Mesenchymal stem cell (in vitro differentiated cells and primary cell): ENCODE measurements around the gene APOM.

Source experiments
- DNase-seq: peaks from one replicate; pipeline ENCODE4 v3.0.0-alpha.2; 2013
- H2AFZ ChIP-seq: one replicate; pipeline ENCODE4 v1.6.1; 2013; ENCODE audit warnings: low read depth, mild to moderate bottlenecking, control low read depth, inconsistent platforms, low read length, moderate library complexity
- H2AK5ac ChIP-seq: 2 replicates; pipeline ENCODE4 v1.6.1; 2013; ENCODE audit warnings: low read length, moderate library complexity, mild to moderate bottlenecking, inconsistent platforms; ENCODE audit not compliant: severe bottlenecking
- H2BK120ac ChIP-seq: one replicate; pipeline ENCODE4 v1.6.1; 2013; ENCODE audit warnings: low read depth, mild to moderate bottlenecking, inconsistent platforms, low read length, moderate library complexity
- H2BK12ac ChIP-seq, 2 experiments: one replicate each; pipeline ENCODE4 v1.6.1; 2013; ENCODE audit warnings: inconsistent platforms in 2 of 2, low read length in 2 of 2, mild to moderate bottlenecking in 2 of 2, moderate library complexity in 2 of 2, control low read depth in 1 of 2
- H2BK15ac ChIP-seq: one replicate; pipeline ENCODE4 v1.6.1; 2013; ENCODE audit warnings: mild to moderate bottlenecking, low read depth, inconsistent platforms; ENCODE audit not compliant: poor library complexity, severe bottlenecking
- H2BK5ac ChIP-seq: 2 replicates; pipeline ENCODE4 v1.6.1; 2013; ENCODE audit warnings: low read depth, mild to moderate bottlenecking, low read length, control low read depth, inconsistent platforms; ENCODE audit not compliant: poor library complexity, severe bottlenecking
- H3K14ac ChIP-seq, 2 experiments: one replicate each; pipeline ENCODE4 v1.6.1; 2013; ENCODE audit warnings: inconsistent platforms in 2 of 2, low read length in 2 of 2, control low read depth in 1 of 2, mild to moderate bottlenecking in 1 of 2, moderate library complexity in 1 of 2
- H3K18ac ChIP-seq, 2 experiments: one replicate each; pipeline ENCODE4 v1.6.1; 2013; ENCODE audit warnings: inconsistent platforms in 2 of 2, low read length in 2 of 2, control low read depth in 1 of 2, low read depth in 1 of 2, mild to moderate bottlenecking in 1 of 2
- H3K23ac ChIP-seq, 2 experiments: one replicate each; pipeline ENCODE4 v1.6.1; 2013; ENCODE audit warnings: inconsistent platforms in 2 of 2, low read length in 2 of 2, mild to moderate bottlenecking in 2 of 2, moderate library complexity in 2 of 2, control low read depth in 1 of 2
- H3K27ac ChIP-seq: 2 replicates; pipeline ENCODE4 v1.5.1; 2013; ENCODE audit warnings: mild to moderate bottlenecking, moderate library complexity, low read length, control low read depth, inconsistent platforms; ENCODE audit not compliant: poor library complexity, severe bottlenecking
- H3K27me3 ChIP-seq, 2 experiments: 2 replicates each; pipeline versions ENCODE4 v1.6.1 to v1.7.0; 2013; ENCODE audit warnings: low read length in 2 of 2, mild to moderate bottlenecking in 2 of 2, moderate library complexity in 2 of 2, control low read depth in 1 of 2, inconsistent platforms in 1 of 2; ENCODE audit not compliant: control insufficient read depth in 1 of 2, insufficient read depth in 1 of 2
- H3K36me3 ChIP-seq, 2 experiments: 2 replicates each; pipeline versions ENCODE4 v1.6.1 to v1.7.0; 2013; ENCODE audit warnings: low read length in 2 of 2, control low read depth in 1 of 2, inconsistent platforms in 1 of 2, low read depth in 1 of 2, mild to moderate bottlenecking in 1 of 2; ENCODE audit not compliant: insufficient read depth in 2 of 2, control insufficient read depth in 1 of 2
- H3K4ac ChIP-seq, 2 experiments: one replicate each; pipeline ENCODE4 v1.6.1; 2013; ENCODE audit warnings: inconsistent platforms in 2 of 2, low read length in 2 of 2, mild to moderate bottlenecking in 2 of 2, moderate library complexity in 2 of 2, control low read depth in 1 of 2, low read depth in 1 of 2
- H3K4me1 ChIP-seq: 2 replicates; pipeline ENCODE4 v1.6.1; 2013; ENCODE audit warnings: low read depth, low read length, control low read depth; ENCODE audit not compliant: control insufficient read depth, insufficient read depth
- H3K4me2 ChIP-seq: 2 replicates; pipeline ENCODE4 v1.6.1; 2013; ENCODE audit warnings: low read length, mild to moderate bottlenecking, inconsistent platforms; ENCODE audit not compliant: poor library complexity, severe bottlenecking
- H3K4me3 ChIP-seq, 2 experiments: 2 replicates each; pipeline versions ENCODE4 v1.5.1 to v1.7.0; 2013; ENCODE audit warnings: low read length in 2 of 2, mild to moderate bottlenecking in 2 of 2, control low read depth in 1 of 2, low read depth in 1 of 2; ENCODE audit not compliant: insufficient read depth in 1 of 2
- H3K79me1 ChIP-seq: replicated peaks from 2 replicates; pipeline ENCODE4 v1.6.1; 2013; ENCODE audit warnings: mild to moderate bottlenecking, control low read depth, low read length, inconsistent platforms; ENCODE audit not compliant: poor library complexity, severe bottlenecking
- H3K9ac ChIP-seq: 2 replicates; pipeline ENCODE4 v1.7.0; 2013; ENCODE audit warnings: mild to moderate bottlenecking, low read length, moderate library complexity
- H3K9me3 ChIP-seq: 2 replicates; pipeline ENCODE4 v1.7.0; 2013; ENCODE audit warnings: mild to moderate bottlenecking, low read length; ENCODE audit not compliant: control insufficient read depth
- H4K8ac ChIP-seq: one replicate; pipeline ENCODE4 v1.6.1; 2013; ENCODE audit warnings: inconsistent platforms, mild to moderate bottlenecking, low read length, moderate library complexity
- H4K91ac ChIP-seq: one replicate; pipeline ENCODE4 v1.6.1; 2013; ENCODE audit warnings: mild to moderate bottlenecking, low read length, inconsistent platforms
- WGBS: methylation state at CpG from one replicate; pipeline ENCODE4 v1.1.7; 2013; ENCODE audit warnings: mixed read lengths; 5-methylcytosine and 5-hydroxymethylcytosine counted together

APOM gene

GRCh38 chr6:31621991-31622390 is 33.7 kb upstream of the APOM start:
- Histone ChIP-seq H2BK5ac (no peak overlapping the region), H4K8ac (no peak overlapping the region), H4K91ac (no peak overlapping the region), H2BK120ac (no peak overlapping the region), H3K4me3 (peak overlapping the region; percentile 23 to 93), H2BK12ac (no peak overlapping the region), H3K18ac (no peak overlapping the region), H3K9ac (peak overlapping the region; percentile 95), H3K27ac (peak overlapping the region; percentile 97), H3K36me3 (peaks cover 41 to 44% of the 10 kb centered on the region in 2 experiments), H3K79me1 (peaks cover 7% of the 10 kb centered on the region), H3K27me3 (no peaks in the 10 kb centered on the region), H3K4me1 (peaks cover 10% of the 10 kb centered on the region), H3K14ac (no peak overlapping the region), H3K9me3 (no peaks in the 10 kb centered on the region), H2BK15ac (no peak overlapping the region), H3K23ac (no peak overlapping the region), H3K4me2 (peak overlapping the region; percentile 48), H3K4ac (peak overlapping the region in 1 of 2 experiments; percentile 32), H2AK5ac (no peak overlapping the region), H2AFZ (no peak overlapping the region)
- peak; percentile 24 for DNase-seq
- WGBS, result 39% methylated on average over 2 of the region's 4 CpGs

DNA sequence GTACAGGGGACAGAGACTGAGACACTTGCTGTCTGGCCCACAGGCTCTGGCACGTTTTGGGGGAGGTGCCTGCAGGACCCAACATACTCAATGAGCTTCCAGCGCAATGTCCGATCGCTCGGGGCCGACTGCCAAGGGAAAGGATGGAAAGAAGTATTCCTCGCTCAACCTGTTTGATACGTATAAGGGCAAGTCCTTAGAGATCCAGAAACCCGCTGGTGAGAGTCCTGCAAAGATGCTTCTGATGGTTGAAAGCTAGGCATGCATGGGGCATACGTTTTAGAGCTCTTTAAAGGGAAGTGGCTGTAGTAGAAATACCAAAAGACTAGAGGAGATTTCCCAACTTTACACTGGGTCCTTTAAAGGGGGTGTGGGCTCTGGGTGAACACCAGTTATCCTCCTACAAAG is 33.0 kb upstream of the APOM start:
- Histone ChIP-seq H3K9ac (peak overlapping the region; percentile 95), H4K91ac (no peak overlapping the region), H3K4me3 (peak overlapping the region in 1 of 2 experiments; percentile 93), H3K18ac (no peak overlapping the region), H3K79me1 (peaks cover 7% of the 10 kb centered on the region), H2BK15ac (no peak overlapping the region), H3K14ac (no peak overlapping the region), H2AK5ac (peak overlapping the region; percentile 33), H3K9me3 (no peaks in the 10 kb centered on the region), H2BK5ac (no peak overlapping the region), H2BK12ac (no peak overlapping the region), H2BK120ac (no peak overlapping the region), H3K4me2 (peak overlapping the region; percentile 48), H3K4ac (no peak overlapping the region), H3K36me3 (peaks cover 47 to 51% of the 10 kb centered on the region in 2 experiments), H3K27me3 (no peaks in the 10 kb centered on the region), H2AFZ (no peak overlapping the region), H4K8ac (no peak overlapping the region), H3K27ac (no peak overlapping the region), H3K23ac (no peak overlapping the region), H3K4me1 (peaks cover 10% of the 10 kb centered on the region)
- 90% methylated on average over 10 of the region's 10 CpGs for WGBS
- DNase-seq, result no peak

GRCh38 chr6:31624070-31624469 is 31.6 kb upstream of the APOM start:
- 100% methylated on average over 9 of the region's 10 CpGs for WGBS

DNA sequence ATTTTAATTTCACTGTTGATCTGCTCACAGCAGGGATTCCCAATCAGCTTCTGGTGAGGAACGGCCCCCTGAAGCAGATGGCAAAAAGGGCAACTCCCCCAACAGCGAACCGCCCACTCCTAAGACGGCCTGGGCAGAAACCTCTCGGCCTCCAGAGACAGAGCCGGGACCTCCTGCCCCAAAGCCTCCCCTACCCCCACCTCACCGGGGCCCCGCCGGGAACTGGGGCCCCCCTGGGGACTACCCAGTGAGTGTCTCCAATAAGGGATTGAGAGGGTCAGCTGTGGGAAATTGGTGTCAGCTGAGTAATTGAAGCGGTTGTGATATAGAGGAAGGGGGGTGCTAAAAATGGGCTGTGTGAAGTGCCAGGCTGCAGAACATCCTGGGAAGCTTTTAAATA is 28.7 kb upstream of the APOM start:
- no peak overlapping the region for H2AFZ ChIP-seq
- no peak overlapping the region for H3K9ac ChIP-seq
- H3K4me2 ChIP-seq, result no peak overlapping the region
- H2AK5ac ChIP-seq, result no peak overlapping the region
- no peaks in the 10 kb centered on the region for H3K27me3 ChIP-seq
- H3K27ac ChIP-seq, result no peak overlapping the region
- H3K9me3 ChIP-seq, result no peaks in the 10 kb centered on the region
- no peak overlapping the region for H3K23ac ChIP-seq
- no peak overlapping the region for H2BK12ac ChIP-seq
- no peak for DNase-seq
- no peak overlapping the region for H4K91ac ChIP-seq
- H2BK15ac ChIP-seq, result no peak overlapping the region
- no peak overlapping the region for H3K14ac ChIP-seq
- H3K4ac ChIP-seq, result no peak overlapping the region
- 98% methylated on average over 5 of the region's 10 CpGs for WGBS
- peaks cover 10% of the 10 kb centered on the region for H3K4me1 ChIP-seq
- H3K79me1 ChIP-seq, result peaks cover 16% of the 10 kb centered on the region
- H2BK5ac ChIP-seq, result no peak overlapping the region
- H3K4me3 ChIP-seq, result no peak overlapping the region
- H3K36me3 ChIP-seq, result peaks cover 88 to 93% of the 10 kb centered on the region in 2 experiments
- H2BK120ac ChIP-seq, result no peak overlapping the region
- no peak overlapping the region for H3K18ac ChIP-seq
- H4K8ac ChIP-seq, result no peak overlapping the region

More at GRCh38 chr6:31624070-31624469, 31.6 kb upstream of the APOM start:
- H4K91ac ChIP-seq, result no peak overlapping the region
- no peak overlapping the region for H3K18ac ChIP-seq
- H3K4ac ChIP-seq, result no peak overlapping the region
- H3K14ac ChIP-seq, result no peak overlapping the region
- H3K9ac ChIP-seq, result no peak overlapping the region
- no peak overlapping the region for H2AFZ ChIP-seq
- H2BK5ac ChIP-seq, result no peak overlapping the region
- H2BK12ac ChIP-seq, result no peak overlapping the region
- H2BK15ac ChIP-seq, result no peak overlapping the region
- H2BK120ac ChIP-seq, result no peak overlapping the region
- no peak overlapping the region for H2AK5ac ChIP-seq
- peak overlapping the region in 1 of 2 experiments; percentile 57 for H3K23ac ChIP-seq
- DNase-seq, result no peak
- H3K4me2 ChIP-seq, result no peak overlapping the region
- no peak overlapping the region for H3K4me3 ChIP-seq
- H3K4me1 ChIP-seq, result peaks cover 10% of the 10 kb centered on the region
- no peaks in the 10 kb centered on the region for H3K27me3 ChIP-seq
- peaks cover 12% of the 10 kb centered on the region for H3K79me1 ChIP-seq
- H4K8ac ChIP-seq, result no peak overlapping the region
- H3K36me3 ChIP-seq, result peaks cover 59 to 65% of the 10 kb centered on the region in 2 experiments
- no peak overlapping the region for H3K27ac ChIP-seq
- no peaks in the 10 kb centered on the region for H3K9me3 ChIP-seq
